ENCODE data around the gene GRM1.

DNA sequence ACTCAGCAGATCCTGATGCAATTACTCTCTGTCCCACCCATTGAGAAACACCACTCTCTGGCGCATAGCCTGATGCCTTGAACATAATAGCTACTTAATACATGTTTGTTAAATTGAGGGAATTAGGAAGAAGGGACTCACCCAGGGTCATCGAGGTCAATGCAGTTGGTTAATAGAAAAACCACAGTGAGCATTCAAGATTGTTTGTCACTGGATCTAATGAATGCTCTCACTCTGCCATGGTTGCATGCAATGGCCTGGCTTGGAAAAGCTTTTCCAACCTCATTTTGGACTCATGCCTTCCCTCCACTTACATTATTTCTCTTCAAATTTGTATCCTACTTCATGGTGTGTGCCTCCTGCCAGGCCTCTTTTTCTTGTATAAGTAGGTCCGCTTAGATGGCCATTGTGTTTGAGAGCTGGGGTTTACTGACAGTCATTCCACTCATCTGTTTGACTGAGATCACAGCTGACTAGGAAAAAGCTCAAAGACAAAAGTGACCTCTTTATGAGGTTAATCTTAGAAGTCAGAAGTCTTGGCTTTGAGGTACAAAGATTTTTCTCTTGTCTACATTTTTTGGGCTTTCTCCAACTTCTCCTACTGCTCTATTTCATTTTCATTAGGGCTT lies 360.0 kb downstream of the GRM1 start:
- TF ChIP-seq CTCF (IDR thresholded peaks at IDR 0.05; ENCODE audit: borderline replicate concordance, extremely low read depth, low read length, poor library complexity, severe bottlenecking) (no peak), EZH2 (IDR thresholded peaks at IDR 0.05; ENCODE audit: borderline replicate concordance, low read depth, low read length, severe bottlenecking) (no peak)

Data from DND-41 (cell line).